Epidermal melanocyte (primary cell): ENCODE data around the gene HOXB7.
A peak's percentile ranks its signal among the peaks of the same experiment; 100 is the strongest.

Experiments used
- DNase-seq: peaks from one replicate; pipeline ENCODE4 v3.0.0; 2011; ENCODE audit warnings: low spot score; ENCODE audit not compliant: insufficient read length

Gene HOXB7

GRCh38 chr17:48609759-48610281, 997 bp downstream of the HOXB7 start:
- DNase-seq = no peak

- no peak for DNase-seq
Measured at GRCh38 chr17:48609033-48609432, 1.8 kb downstream of the HOXB7 start.

- DNase-seq = no peak
Measured at GRCh38 chr17:48608494-48608834, 2.4 kb downstream of the HOXB7 start.

GRCh38 chr17:48606892-48607614, 3.8 kb downstream of the HOXB7 start:
- no peak for DNase-seq

GRCh38 chr17:48605991-48606891, 4.6 kb downstream of the HOXB7 start:
- no peak for DNase-seq

GRCh38 chr17:48605409-48605919, 5.4 kb downstream of the HOXB7 start:
- DNase-seq = no peak

GRCh38 chr17:48604770-48605329, 6.0 kb downstream of the HOXB7 start, which contains the start of gene HOXB6:
HOXB6 (minus strand) TSS chr17:48604986; CDS start chr17:48598150, 6,836 bp downstream.
- no peak for DNase-seq

- no peak for DNase-seq
Measured at GRCh38 chr17:48603959-48604769, 6.7 kb downstream of the HOXB7 start.

GRCh38 chr17:48601539-48602425, 9.0 kb downstream of the HOXB7 start:
- no peak for DNase-seq

- DNase-seq = no peak
Measured at GRCh38 chr17:48601207-48601538, 9.6 kb downstream of the HOXB7 start.

GRCh38 chr17:48600244-48601098, 10.3 kb downstream of the HOXB7 start:
- no peak for DNase-seq

- DNase-seq = no peak
Measured at GRCh38 chr17:48599354-48599753, 11.5 kb downstream of the HOXB7 start.

- DNase-seq = no peak
Measured at GRCh38 chr17:48598736-48599135, 12.1 kb downstream of the HOXB7 start.

GRCh38 chr17:48597778-48598631, 12.8 kb downstream of the HOXB7 start:
- DNase-seq = peak; percentile 44

GRCh38 chr17:48597528-48597777, 13.4 kb downstream of the HOXB7 start:
- DNase-seq = no peak

GRCh38 chr17:48596735-48597527, 13.9 kb downstream of the HOXB7 start:
- DNase-seq = no peak

GRCh38 chr17:48596000-48596734, 14.7 kb downstream of the HOXB7 start:
- DNase-seq = no peak
